Fibroblast of lung (primary cell): ENCODE data around the gene COX6A1. TPM values are rescaled to one million over a fixed set of nuclear protein-coding genes. Genes with fewer than 3 reads are reported as not detected.
"Not testable (repeated sequence)": the region's sequence is repeated elsewhere in the genome, so short reads cannot be mapped to it uniquely, and the experiment has no call there.

Experiments used
- DNase-seq, 2 donors: peaks; one replicate each; pipeline versions ENCODE4 v3.0.0 to v3.0.0-alpha.2; 2010; ENCODE audit warnings: low read depth in 2 of 2
- H2AFZ ChIP-seq: 2 replicates; pipeline ENCODE4 v1.5.1; 2012; ENCODE audit warnings: low read length, control low read depth, inconsistent platforms
- H3K27ac ChIP-seq: 2 replicates; pipeline ENCODE4 v1.5.1; 2011; ENCODE audit warnings: low read length, control low read depth; ENCODE audit not compliant: insufficient read depth
- H3K27me3 ChIP-seq: 2 replicates; pipeline ENCODE4 v1.5.1; 2011; ENCODE audit warnings: mild to moderate bottlenecking, low read length; ENCODE audit not compliant: control insufficient read depth, insufficient read depth
- H3K36me3 ChIP-seq: 2 replicates; pipeline ENCODE4 v1.5.1; 2011; ENCODE audit warnings: low read length; ENCODE audit not compliant: control insufficient read depth, insufficient read depth
- H3K4me1 ChIP-seq: 2 replicates; pipeline ENCODE4 v1.5.1; 2011; ENCODE audit warnings: low read length; ENCODE audit not compliant: control insufficient read depth, insufficient read depth; ENCODE audit errors: extremely low read depth
- H3K4me2 ChIP-seq: 2 replicates; pipeline ENCODE4 v1.5.1; 2011; ENCODE audit warnings: low read length, control low read depth; ENCODE audit not compliant: insufficient read depth; ENCODE audit errors: extremely low read depth
- H3K4me3 ChIP-seq, 4 experiments: fragments of 200-600 bp in 1 of 4; sonication (generic) in 1 of 4; replicated peaks in 1 of 4; 2 replicates each; pipeline ENCODE4 v1.5.1; 2011 to 2016; ENCODE audit warnings: low read length in 4 of 4, low read depth in 3 of 4, mild to moderate bottlenecking in 3 of 4, control low read depth in 2 of 4, inconsistent platforms in 1 of 4, mixed read lengths in 1 of 4; ENCODE audit not compliant: insufficient read depth in 1 of 4; ENCODE audit errors: control extremely low read depth in 1 of 4
- H3K79me2 ChIP-seq: 2 replicates; pipeline ENCODE4 v1.5.1; 2012; ENCODE audit warnings: mild to moderate bottlenecking, low read length, inconsistent platforms; ENCODE audit not compliant: control insufficient read depth, insufficient read depth
- H3K9ac ChIP-seq: 2 replicates; pipeline ENCODE4 v1.5.1; 2011; ENCODE audit warnings: mild to moderate bottlenecking, low read length, control low read depth; ENCODE audit not compliant: insufficient read depth
- H3K9me3 ChIP-seq: 2 replicates; pipeline ENCODE4 v1.5.1; 2012; ENCODE audit warnings: low read depth, low read length; ENCODE audit not compliant: control insufficient read depth, insufficient read depth
- H4K20me1 ChIP-seq: 2 replicates; pipeline ENCODE4 v1.5.1; 2011; ENCODE audit warnings: low read length; ENCODE audit not compliant: control insufficient read depth, insufficient read depth; ENCODE audit errors: extremely low read depth
- CTCF ChIP-seq, 2 donors: IDR thresholded peaks in 1 of 2; conservative IDR thresholded peaks in 1 of 2; 1 replicate in 1 of 2; 2 replicates in 1 of 2; pipeline ENCODE4 v1.5.1; 2011 to 2012; ENCODE audit warnings: low read length in 2 of 2, control low read depth in 1 of 2, inconsistent platforms in 1 of 2, low read depth in 1 of 2, mild to moderate bottlenecking in 1 of 2
- EZH2 ChIP-seq: IDR thresholded peaks from 2 replicates; pipeline ENCODE4 v1.5.1; 2012; ENCODE audit warnings: low read length, control low read depth, mild to moderate bottlenecking; ENCODE audit errors: missing control alignments
- polyA plus RNA-seq, 2 donors: library from polyadenylated mRNA; depleted of rRNA in 1 of 2; stranded (reverse) in 1 of 2; unstranded in 1 of 2; fragments of >200 nt; gene quantifications; 2 replicates each; pipeline ENCODE4 v1.2.1, GENCODE V29; 2011 to 2012; ENCODE audit warnings: missing spikeins in 1 of 2
- total RNA-seq: library from RNA; depleted of rRNA; stranded (reverse); fragments of >200 nt; gene quantifications from 2 replicates; pipeline ENCODE4 v1.2.1, GENCODE V29; 2014

The COX6A1 gene
- total and polyA plus RNA-seq, 2 donors (not counting 1 experiment from before 2014, with no cell fraction given): 312 to 512 TPM

DNA sequence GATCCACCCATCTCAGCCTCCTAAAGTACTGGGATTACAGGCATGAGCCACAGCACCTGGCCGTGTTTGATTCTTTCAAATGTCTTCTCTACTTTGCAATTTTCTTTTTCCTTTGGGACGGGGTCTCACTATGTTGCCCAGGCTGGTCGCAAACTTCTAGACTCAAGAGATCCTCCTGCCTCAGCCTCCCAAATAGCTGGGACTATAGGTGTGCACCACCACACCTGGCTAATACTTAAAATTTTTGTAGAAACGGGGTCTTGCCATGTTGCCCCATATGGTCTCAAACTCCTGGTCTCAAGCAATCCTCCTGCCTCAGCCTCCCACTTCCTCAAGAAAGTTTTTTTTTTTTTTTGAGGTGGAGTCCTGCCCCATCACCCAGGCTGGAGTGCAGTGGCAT, 10.1 kb downstream of the COX6A1 start:
- Histone ChIP-seq H3K27me3 (no peaks in the 10 kb centered on the region), H3K4me3 (no peak overlapping the region), H3K27ac (no peak overlapping the region), H2AFZ (no peak overlapping the region), H3K4me1 (peaks cover 3% of the 10 kb centered on the region), H4K20me1 (no peaks in the 10 kb centered on the region), H3K9ac (no peak overlapping the region), H3K9me3 (no peaks in the 10 kb centered on the region), H3K4me2 (no peak overlapping the region), H3K36me3 (peaks cover 5% of the 10 kb centered on the region), H3K79me2 (peaks cover 45% of the 10 kb centered on the region)
- TF ChIP-seq EZH2 (no peak), CTCF (conservative IDR thresholded peaks at IDR 0.05 in 1 of 2, IDR thresholded peaks at IDR 0.05 in 1 of 2; ENCODE audit: low read depth in 1 of 2, low read length in 2 of 2) (no peak)
- no peak for DNase-seq

DNA sequence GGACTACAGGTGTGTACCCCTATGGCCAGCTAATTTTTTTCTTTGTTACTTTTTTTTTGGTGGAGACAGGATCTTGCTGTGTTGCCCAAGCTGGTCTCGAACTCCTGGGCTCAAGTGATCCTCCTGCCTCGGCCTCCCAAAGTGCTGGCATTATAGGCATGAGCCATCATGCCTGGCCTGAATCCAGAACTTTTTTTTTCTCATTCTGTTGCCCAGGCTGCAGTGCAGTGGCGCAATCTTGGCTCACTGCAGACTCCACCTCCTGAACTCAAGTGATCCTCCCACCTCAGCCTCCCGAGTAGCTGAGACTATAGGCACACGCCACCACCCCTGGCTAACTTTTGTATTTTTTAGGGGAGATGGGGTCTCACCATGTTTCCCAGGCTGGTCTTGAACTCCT, 14.6 kb downstream of the COX6A1 start:
- not testable (repeated sequence) for H3K9ac ChIP-seq, H3K36me3 ChIP-seq

DNA sequence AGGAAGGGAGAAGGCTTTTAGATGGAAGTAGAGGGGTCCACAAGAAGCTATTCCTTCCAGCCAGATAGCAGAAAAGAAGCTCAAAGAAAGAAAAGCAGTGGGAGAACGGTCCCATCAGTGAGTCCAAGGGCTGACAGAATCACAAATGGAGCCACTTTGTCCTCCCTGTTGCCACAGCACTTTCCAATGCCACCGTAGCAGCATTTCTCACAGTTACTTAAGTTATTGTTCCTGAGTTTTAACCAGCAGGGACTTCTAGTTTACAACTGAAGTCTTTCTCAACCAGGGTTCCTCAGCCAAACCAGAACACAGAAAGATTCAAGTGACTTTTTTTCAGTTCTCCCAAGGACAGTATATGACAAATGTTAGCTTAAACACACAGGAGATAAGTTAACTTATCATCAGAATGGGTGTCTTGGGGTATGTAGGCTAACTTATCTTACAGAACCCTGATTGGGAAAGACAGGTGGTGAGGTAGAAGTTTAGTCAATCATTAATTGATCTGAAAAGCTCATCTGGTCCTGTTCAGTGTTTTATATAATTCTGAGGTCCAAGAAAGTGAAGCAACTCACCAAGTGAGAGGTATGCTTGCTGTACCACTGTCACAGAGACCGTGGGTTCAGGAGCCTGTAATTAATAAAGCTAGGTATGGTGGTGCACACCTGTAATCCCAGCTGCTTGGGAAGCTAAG, 15.3 kb downstream of the COX6A1 start:
- Histone ChIP-seq H2AFZ (no peak overlapping the region), H4K20me1 (no peaks in the 10 kb centered on the region), H3K27ac (no peak overlapping the region), H3K4me2 (no peak overlapping the region), H3K9ac (no peak overlapping the region), H3K27me3 (no peaks in the 10 kb centered on the region), H3K9me3 (no peaks in the 10 kb centered on the region), H3K79me2 (peaks cover 5% of the 10 kb centered on the region), H3K36me3 (peaks cover 9% of the 10 kb centered on the region), H3K4me3 (no peak overlapping the region), H3K4me1 (no peaks in the 10 kb centered on the region)
- TF ChIP-seq EZH2: no peak
- DNase-seq: no peak

More for the DNA sequence above, 14.6 kb downstream of the COX6A1 start:
- H3K4me3 ChIP-seq, H3K4me1 ChIP-seq, H2AFZ ChIP-seq, H3K27ac ChIP-seq, H3K27me3 ChIP-seq, H3K4me2 ChIP-seq, H4K20me1 ChIP-seq, H3K9me3 ChIP-seq: not testable (repeated sequence)
- H3K79me2 ChIP-seq: peaks cover 10% of the 10 kb centered on the region
- peak in 1 of 2 donors; percentile 19 for DNase-seq

- H3K4me1 ChIP-seq: no peaks in the 10 kb centered on the region
Observed at GRCh38 chr12:120453977-120454376, 16.1 kb downstream of the COX6A1 start.

More at GRCh38 chr12:120453977-120454376, 16.1 kb downstream of the COX6A1 start:
- Histone ChIP-seq H3K9me3 (no peaks in the 10 kb centered on the region), H2AFZ (no peak overlapping the region), H3K9ac (no peak overlapping the region), H3K4me3 (no peak overlapping the region), H3K36me3 (peaks cover 8% of the 10 kb centered on the region), H4K20me1 (no peaks in the 10 kb centered on the region), H3K4me2 (no peak overlapping the region), H3K27me3 (no peaks in the 10 kb centered on the region), H3K79me2 (peaks cover 5% of the 10 kb centered on the region), H3K27ac (no peak overlapping the region)
- DNase-seq: peak; percentile 16 to 19
- no peak for TF ChIP-seq EZH2
- TF ChIP-seq CTCF (conservative IDR thresholded peaks at IDR 0.05 in 1 of 2, IDR thresholded peaks at IDR 0.05 in 1 of 2; ENCODE audit: low read depth in 1 of 2, low read length in 2 of 2): peak; percentile 43 to 74
